ENCODE results near the gene ADAT2.

Gene ADAT2

DNA sequence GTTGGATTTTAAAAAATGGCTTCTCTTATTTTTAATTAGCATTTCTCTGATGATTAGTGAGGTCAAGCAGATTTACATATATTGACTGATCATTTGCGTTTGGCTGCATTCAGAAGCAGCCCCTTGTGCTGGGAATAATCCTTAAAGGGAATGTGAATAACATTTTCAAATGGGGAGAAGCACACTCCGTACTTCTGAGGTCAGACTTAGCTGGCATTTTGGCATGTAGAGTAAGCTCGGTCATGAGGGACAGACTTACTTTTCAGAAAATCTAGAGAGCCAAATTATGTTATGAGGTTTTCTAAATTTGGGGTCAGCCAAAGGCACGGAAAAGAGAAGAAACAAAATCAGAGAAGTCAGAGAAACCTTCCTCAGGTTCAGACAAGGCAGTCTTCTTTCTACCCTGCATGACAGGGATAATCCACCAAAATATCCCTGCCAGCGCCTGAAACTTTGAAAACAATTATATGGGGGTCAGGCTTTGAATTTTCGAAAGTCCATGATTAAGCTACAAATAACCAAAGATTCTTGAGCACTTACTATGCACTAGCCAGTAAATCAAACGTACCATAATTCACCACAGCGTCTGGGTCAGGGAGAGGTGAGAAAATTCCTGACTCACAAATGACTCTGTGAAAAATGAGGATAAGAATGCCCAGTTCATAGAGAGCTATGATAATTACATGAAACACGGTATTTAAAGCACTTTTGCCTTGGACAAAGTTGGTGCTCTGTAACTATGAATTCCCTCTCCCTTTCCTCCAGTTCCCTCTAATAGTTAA lies 44.9 kb downstream of the ADAT2 start:
- no peaks in the 10 kb centered on the region for H4K20me1 ChIP-seq (ENCODE audit: control insufficient read depth, insufficient read depth, low read depth, low read length)
- no peak overlapping the region for H3K4me2 ChIP-seq (ENCODE audit: low read length)
- no peak for TF ChIP-seq EZH2phosphoT487 (IDR thresholded peaks at IDR 0.05; ENCODE audit: borderline replicate concordance, low read length)
- TF ChIP-seq, protein P1, sequence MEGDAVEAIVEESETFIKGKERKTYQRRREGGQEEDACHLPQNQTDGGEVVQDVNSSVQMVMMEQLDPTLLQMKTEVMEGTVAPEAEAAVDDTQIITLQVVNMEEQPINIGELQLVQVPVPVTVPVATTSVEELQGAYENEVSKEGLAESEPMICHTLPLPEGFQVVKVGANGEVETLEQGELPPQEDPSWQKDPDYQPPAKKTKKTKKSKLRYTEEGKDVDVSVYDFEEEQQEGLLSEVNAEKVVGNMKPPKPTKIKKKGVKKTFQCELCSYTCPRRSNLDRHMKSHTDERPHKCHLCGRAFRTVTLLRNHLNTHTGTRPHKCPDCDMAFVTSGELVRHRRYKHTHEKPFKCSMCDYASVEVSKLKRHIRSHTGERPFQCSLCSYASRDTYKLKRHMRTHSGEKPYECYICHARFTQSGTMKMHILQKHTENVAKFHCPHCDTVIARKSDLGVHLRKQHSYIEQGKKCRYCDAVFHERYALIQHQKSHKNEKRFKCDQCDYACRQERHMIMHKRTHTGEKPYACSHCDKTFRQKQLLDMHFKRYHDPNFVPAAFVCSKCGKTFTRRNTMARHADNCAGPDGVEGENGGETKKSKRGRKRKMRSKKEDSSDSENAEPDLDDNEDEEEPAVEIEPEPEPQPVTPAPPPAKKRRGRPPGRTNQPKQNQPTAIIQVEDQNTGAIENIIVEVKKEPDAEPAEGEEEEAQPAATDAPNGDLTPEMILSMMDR (IDR thresholded peaks at IDR 0.05; ENCODE audit: low read depth, low read length, poor library complexity, severe bottlenecking) = no peak
- H3K4me1 ChIP-seq (ENCODE audit: control insufficient read depth, low read length) = peaks cover 7% of the 10 kb centered on the region
- no peaks in the 10 kb centered on the region; the same call in 1 of the 2 replicates for H3K27me3 ChIP-seq (ENCODE audit: control insufficient read depth, low read length)
- H3K9me2 ChIP-seq (replicated peaks; ENCODE audit: control insufficient read depth, low read length) = no peaks in the 10 kb centered on the region
- no peak overlapping the region for H3K27ac ChIP-seq (ENCODE audit: low read depth, low read length)
- H3K36me3 ChIP-seq (ENCODE audit: control insufficient read depth, low read length) = no peaks in the 10 kb centered on the region
- no peaks in the 10 kb centered on the region for H3K9me3 ChIP-seq (ENCODE audit: control insufficient read depth, insufficient read depth, low read length)
- no peaks in the 10 kb centered on the region for H3F3A ChIP-seq (ENCODE audit: control insufficient read depth, insufficient read depth)
- no peak overlapping the region for H3K4me3 ChIP-seq (ENCODE audit: low read length)
- H3K79me2 ChIP-seq (ENCODE audit: control insufficient read depth, low read length) = no peaks in the 10 kb centered on the region

DNA sequence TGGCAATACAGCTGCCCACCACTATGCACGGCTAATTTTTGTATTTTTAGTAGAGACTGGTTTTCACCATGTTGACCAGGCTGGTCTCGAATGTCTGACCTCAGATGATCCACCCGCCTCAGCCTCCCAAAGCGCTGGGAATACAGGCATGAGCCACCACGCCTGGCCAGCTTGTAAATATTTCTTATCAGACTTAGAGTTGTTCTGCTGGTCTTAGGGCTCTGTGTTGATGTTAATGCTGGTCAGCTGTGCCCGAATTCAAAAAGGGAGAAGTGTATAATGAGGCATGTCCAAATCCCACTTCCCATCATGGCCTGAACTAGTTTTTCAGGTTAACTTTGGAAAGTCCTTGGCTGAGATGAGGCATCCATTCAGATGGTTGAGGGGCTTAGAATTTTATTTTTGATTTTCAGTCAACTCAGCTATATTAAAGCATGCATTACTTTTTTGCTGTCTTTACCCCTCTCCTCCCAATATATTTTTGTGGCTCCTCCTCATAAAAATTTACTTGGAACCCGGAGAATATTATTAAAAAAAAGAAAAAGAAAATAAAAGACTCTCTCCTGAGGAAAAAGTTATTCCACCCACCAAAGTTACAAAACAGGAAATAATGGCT lies 47.7 kb downstream of the ADAT2 start:
- H3K9me3 ChIP-seq (ENCODE audit: control insufficient read depth, insufficient read depth, low read length) = no peaks in the 10 kb centered on the region
- no peak overlapping the region for H3K4me3 ChIP-seq (ENCODE audit: low read length)
- H3K79me2 ChIP-seq (ENCODE audit: control insufficient read depth, low read length) = no peaks in the 10 kb centered on the region
- H3K9me2 ChIP-seq (replicated peaks; ENCODE audit: control insufficient read depth, low read length) = no peaks in the 10 kb centered on the region
- no peaks in the 10 kb centered on the region; the same call in 1 of the 2 replicates for H3K27me3 ChIP-seq (ENCODE audit: control insufficient read depth, low read length)
- no peaks in the 10 kb centered on the region for H4K20me1 ChIP-seq (ENCODE audit: control insufficient read depth, insufficient read depth, low read depth, low read length)
- H3K27ac ChIP-seq (ENCODE audit: low read depth, low read length) = no peak overlapping the region
- no peak for TF ChIP-seq EZH2phosphoT487 (IDR thresholded peaks at IDR 0.05; ENCODE audit: borderline replicate concordance, low read length)
- TF ChIP-seq, protein P1 (IDR thresholded peaks at IDR 0.05; ENCODE audit: low read depth, low read length, poor library complexity, severe bottlenecking) = no peak
- no peak overlapping the region for H3K4me2 ChIP-seq (ENCODE audit: low read length)
- H3K36me3 ChIP-seq (ENCODE audit: control insufficient read depth, low read length) = no peaks in the 10 kb centered on the region
- peaks cover 7% of the 10 kb centered on the region for H3K4me1 ChIP-seq (ENCODE audit: control insufficient read depth, low read length)
- H3F3A ChIP-seq (ENCODE audit: control insufficient read depth, insufficient read depth) = no peaks in the 10 kb centered on the region

DNA sequence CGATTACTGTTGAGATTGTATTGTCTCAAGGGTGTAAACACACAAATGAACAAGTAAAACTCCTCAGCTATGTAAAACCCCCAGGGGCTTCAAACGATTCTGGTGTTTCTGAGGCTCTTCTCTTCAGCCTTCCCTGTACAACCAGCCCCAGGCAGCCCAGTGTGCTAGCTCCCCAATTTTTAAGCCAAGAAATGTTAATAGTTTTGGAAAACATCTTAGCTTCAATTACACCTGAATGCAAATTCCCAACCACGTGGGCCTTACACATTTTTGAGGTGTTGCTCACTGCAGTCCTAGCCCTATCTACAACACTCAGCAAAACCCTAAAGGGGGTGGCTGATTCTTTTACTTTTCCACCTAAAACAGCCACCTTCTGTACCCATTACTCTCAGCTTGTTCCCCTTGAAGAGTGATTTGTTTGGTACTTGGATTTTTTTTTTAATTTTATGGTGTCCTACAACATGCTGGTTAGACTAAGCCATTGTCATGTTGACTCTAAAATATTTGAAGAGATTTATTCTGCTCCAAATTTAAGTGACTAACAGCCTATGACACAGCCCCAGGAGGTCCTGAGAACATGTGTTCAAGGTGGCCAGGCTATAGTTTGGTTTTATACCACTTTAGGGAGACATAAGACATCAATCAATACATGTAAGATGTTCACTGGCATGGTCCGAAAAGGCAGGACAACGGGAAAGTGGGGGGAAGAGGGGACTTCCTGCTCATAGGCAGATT lies 48.7 kb downstream of the ADAT2 start:
- Histone ChIP-seq H3K36me3 (ENCODE audit: control insufficient read depth, low read length) (no peaks in the 10 kb centered on the region), H4K20me1 (ENCODE audit: control insufficient read depth, insufficient read depth, low read depth, low read length) (no peaks in the 10 kb centered on the region), H3K27me3 (ENCODE audit: control insufficient read depth, low read length) (no peaks in the 10 kb centered on the region; the same call in 1 of the 2 replicates), H3F3A (ENCODE audit: control insufficient read depth, insufficient read depth) (no peaks in the 10 kb centered on the region), H3K9me2 (replicated peaks; ENCODE audit: control insufficient read depth, low read length) (no peaks in the 10 kb centered on the region), H3K79me2 (ENCODE audit: control insufficient read depth, low read length) (no peaks in the 10 kb centered on the region), H3K27ac (ENCODE audit: low read depth, low read length) (no peak overlapping the region), H3K9me3 (ENCODE audit: control insufficient read depth, insufficient read depth, low read length) (no peaks in the 10 kb centered on the region), H3K4me3 (ENCODE audit: low read length) (no peak overlapping the region), H3K4me2 (ENCODE audit: low read length) (no peak overlapping the region), H3K4me1 (ENCODE audit: control insufficient read depth, low read length) (peaks cover 6% of the 10 kb centered on the region)
- no peak for TF ChIP-seq EZH2phosphoT487 (IDR thresholded peaks at IDR 0.05; ENCODE audit: borderline replicate concordance, low read length)
- TF ChIP-seq, protein P1 (IDR thresholded peaks at IDR 0.05; ENCODE audit: low read depth, low read length, poor library complexity, severe bottlenecking) = no peak

Measured in DOHH2 (cell line).